Activated CD4-positive, alpha-beta T cell treated with anti-CD3 and anti-CD28 coated beads for 36 hours (primary cell): Measurements from ENCODE around the gene MTCH1. TPM values are rescaled to one million over a fixed set of nuclear protein-coding genes. Genes with fewer than 3 reads are reported as not detected.

Experiments used
- ATAC-seq: fragments of 200-7000 bp; cut with Tn5 transposase; one replicate; pipeline ENCODE4 v1.10.0; 2021; ENCODE audit warnings: mild to moderate bottlenecking, moderate library complexity
- CTCF ChIA-PET: fragments of 350-600 bp; sonication (Branson Sonifier 250); formaldehyde crosslinking; loops from one replicate; lab custom pipeline; 2021; ENCODE audit warnings: antibody characterized with exemption; lab: Charles Lee
- POLR2A ChIA-PET: fragments of 350-600 bp; sonication (Branson Sonifier 250); formaldehyde crosslinking; loops from one replicate; lab custom pipeline; 2021; ENCODE audit warnings: antibody characterized with exemption, inconsistent platforms; lab: Charles Lee
- DNase-seq: peaks from one replicate; pipeline ENCODE4 v3.0.0-alpha.2; 2020
- H3K27ac Mint-ChIP-seq: one replicate; pipeline ENCODE4 v1.8.0; 2021; ENCODE audit warnings: mixed read lengths
- H3K27me3 Mint-ChIP-seq: one replicate; pipeline ENCODE4 v1.8.0; 2021; ENCODE audit warnings: mixed read lengths
- H3K36me3 Mint-ChIP-seq: one replicate; pipeline ENCODE4 v1.8.0; 2021; ENCODE audit warnings: low read depth, mixed read lengths
- H3K4me1 Mint-ChIP-seq: one replicate; pipeline ENCODE4 v1.8.0; 2021; ENCODE audit warnings: mixed read lengths
- H3K4me3 Mint-ChIP-seq: one replicate; pipeline ENCODE4 v1.8.0; 2021; ENCODE audit warnings: mild to moderate bottlenecking, moderate library complexity, mixed read lengths
- H3K9me3 Mint-ChIP-seq: one replicate; pipeline ENCODE4 v1.8.0; 2021; ENCODE audit warnings: low read depth, mixed read lengths
- intact Hi-C, 2 experiments: fragments of 100-400 bp; cut with DNase I in 1 of 2; cut with micrococcal nuclease in 1 of 2; formaldehyde crosslinking; loops; one replicate each; pipeline versions ENCODE4 v1.14.2 to v1.15.1; 2022 to 2024; cut with DNase I, micrococcal nuclease
- total RNA-seq, 2 experiments: library from RNA; stranded (reverse); gene quantifications; one replicate each; pipeline ENCODE4 v1.2.3, GENCODE V29; 2021

Gene MTCH1
- total RNA-seq, 2 experiments from 2014 or later: 72.9 to 92.9 TPM

DNA sequence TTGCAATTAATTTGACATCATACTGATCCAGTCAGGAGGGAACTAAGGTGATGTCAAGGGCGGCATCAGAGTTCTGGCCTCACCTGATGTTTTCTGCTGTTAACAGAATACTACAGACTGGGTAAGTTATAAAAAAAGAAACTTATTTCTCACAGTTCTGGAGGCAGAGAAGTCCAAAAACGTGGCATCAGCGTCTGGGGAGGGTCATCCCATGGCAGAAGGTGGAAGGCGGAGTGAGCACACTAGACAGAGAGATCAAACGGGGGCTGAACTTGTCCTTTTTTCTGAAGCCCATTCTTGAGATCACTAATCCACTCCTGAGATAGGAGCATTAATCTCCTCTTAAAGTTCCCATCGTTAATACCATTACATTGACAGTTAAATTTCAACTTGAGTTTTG is 3.3 kb upstream of the MTCH1 start:
- POLR2A ChIA-PET: no interaction called here
- peaks cover 5% of the 10 kb centered on the region for H3K4me1 Mint-ChIP-seq
- CTCF ChIA-PET: no interaction called here
- ATAC-seq (no peak), DNase-seq (no peak)
- intact Hi-C loops: loop anchor here in 1 of 2 experiments (5.0 kb wide), 1 partner anchor 1067 kb away; the partner anchor contains the start of gene SRPK1
- H3K4me3 Mint-ChIP-seq: no peak overlapping the region
- H3K9me3 Mint-ChIP-seq: no peaks in the 10 kb centered on the region
- H3K27ac Mint-ChIP-seq: no peak overlapping the region
- H3K27me3 Mint-ChIP-seq: no peaks in the 10 kb centered on the region
- H3K36me3 Mint-ChIP-seq: no peaks in the 10 kb centered on the region

DNA sequence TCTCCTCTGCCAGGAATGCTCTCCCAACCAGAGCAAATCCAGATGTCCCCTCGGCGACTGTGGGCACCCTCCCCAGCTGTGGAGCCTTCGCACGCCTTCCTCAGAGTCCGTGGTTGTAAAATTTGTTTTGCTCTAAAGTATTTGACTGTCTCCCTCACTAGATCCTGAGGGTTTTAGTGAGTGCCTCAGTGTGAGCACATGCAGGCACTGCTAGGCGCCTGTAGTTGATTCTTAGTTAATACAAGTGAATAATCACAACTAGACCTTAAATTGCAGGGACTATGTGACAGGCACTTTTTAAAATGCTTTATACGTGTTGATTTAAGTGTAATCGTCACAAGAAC is 680 bp upstream of the MTCH1 start:
- no peak overlapping the region for H3K4me3 Mint-ChIP-seq
- POLR2A ChIA-PET: interaction anchor here (1.1 to 1.5 kb wide), 4 partner anchors 11 to 187 kb away, joined by 4 to 6 read pairs (median 4); partner anchors contain the start of genes PIM1 and PPIL1

DNA sequence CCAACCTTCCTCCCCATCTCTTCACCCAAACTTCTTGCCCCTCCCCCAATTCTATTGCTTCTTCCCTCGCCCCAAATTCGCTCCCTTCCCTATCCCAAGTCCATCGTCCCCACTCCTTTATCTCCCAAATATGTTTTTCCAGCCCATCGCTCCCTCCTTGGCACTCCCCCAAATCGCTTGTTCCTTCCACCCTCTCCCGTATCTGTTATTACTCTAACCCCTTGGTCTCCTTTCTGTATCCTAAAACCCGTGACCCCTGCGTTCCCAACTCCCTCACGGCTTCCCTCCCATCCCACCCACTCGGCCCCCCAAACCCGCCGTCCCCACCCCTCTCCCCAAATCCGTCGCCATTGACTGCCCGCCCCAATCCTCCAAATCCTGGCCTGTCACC is 584 bp downstream of the MTCH1 start:
- DNase-seq: no peak

More for the DNA sequence above, 680 bp upstream of the MTCH1 start:
- CTCF ChIA-PET: interaction anchor here (0.5 to 1.3 kb wide), 8 partner anchors 14 to 841 kb away, joined by 3 to 15 read pairs (median 3); partner anchors contain the start of genes C6orf89 and FGD2
- peak overlapping the region; percentile 95 for H3K27ac Mint-ChIP-seq
- H3K36me3 Mint-ChIP-seq: peaks cover 4% of the 10 kb centered on the region
- ATAC-seq (peak; percentile 28), DNase-seq (no peak)
- no peaks in the 10 kb centered on the region for H3K27me3 Mint-ChIP-seq
- H3K9me3 Mint-ChIP-seq: no peaks in the 10 kb centered on the region
- peaks cover 12% of the 10 kb centered on the region for H3K4me1 Mint-ChIP-seq
- intact Hi-C loops: loop anchor here (1.0 to 5.0 kb wide), 14 partner anchors 23 to 1064 kb away; partner anchors contain the start of genes C6orf89 (in 2 of the 2), PPIL1 (in 1 of the 2), SRPK1 (in 1 of the 2) and SRSF3 (in 1 of the 2)

DNA sequence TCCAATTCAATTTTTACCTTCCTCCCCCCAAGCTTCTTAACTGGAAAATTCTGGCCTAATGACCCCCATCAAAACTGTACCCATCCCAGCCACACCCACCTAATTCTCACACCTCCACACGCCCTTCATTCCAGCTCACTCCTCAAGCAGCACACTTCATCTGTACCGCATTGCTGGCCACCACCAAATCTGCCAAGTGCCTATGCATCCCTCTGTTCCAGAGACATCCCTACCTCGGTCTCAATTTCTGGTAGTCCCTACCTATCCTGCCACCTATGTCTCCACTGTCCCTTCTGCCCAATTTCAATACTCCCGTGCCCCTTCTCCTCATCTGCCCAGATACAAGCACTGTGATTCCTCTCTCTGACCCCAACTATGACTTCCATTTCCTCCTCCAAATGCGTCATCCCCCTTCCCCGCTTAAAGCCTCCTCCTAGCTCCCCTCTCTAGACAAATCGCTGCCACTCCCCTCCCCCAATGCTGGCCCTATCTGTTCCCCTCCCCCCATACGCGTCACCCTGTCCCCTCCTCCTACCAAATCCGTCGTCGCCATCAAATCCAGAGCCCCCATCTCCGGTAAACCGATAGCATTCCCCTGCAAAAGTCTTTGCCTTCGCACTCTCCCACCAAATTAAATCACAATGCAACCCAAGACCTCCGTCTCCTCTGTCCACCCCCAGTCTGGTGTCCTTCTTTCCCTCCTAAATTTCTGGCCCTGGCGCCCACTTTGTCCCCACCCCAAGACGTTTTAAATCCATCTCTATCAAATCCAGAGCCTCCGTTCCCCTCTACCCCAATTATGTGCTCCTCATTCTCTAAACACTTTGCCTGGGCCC is 1.2 kb downstream of the MTCH1 start:
- H3K36me3 Mint-ChIP-seq: peaks cover 11% of the 10 kb centered on the region
- ATAC-seq (peak; percentile 48), DNase-seq (peak; percentile 84)
- ChIA-PET CTCF (interaction anchor here (0.7 to 1.4 kb wide), 3 partner anchors 37 to 110 kb away, joined by 3 to 4 read pairs (median 4); no protein-coding TSS in a partner anchor), POLR2A (interaction anchor here (0.6 to 1.4 kb wide), 4 partner anchors 14 to 185 kb away, joined by 3 to 4 read pairs (median 3); partner anchors contain the start of gene PIM1)
- no peak overlapping the region for H3K4me3 Mint-ChIP-seq
- intact Hi-C loops: loop anchor here in 1 of 2 experiments (5.0 kb wide), 1 partner anchor 1062 kb away; the partner anchor contains the start of gene SRPK1
- no peak overlapping the region for H3K27ac Mint-ChIP-seq
- H3K9me3 Mint-ChIP-seq: no peaks in the 10 kb centered on the region
- H3K4me1 Mint-ChIP-seq: peaks cover 27% of the 10 kb centered on the region
- no peaks in the 10 kb centered on the region for H3K27me3 Mint-ChIP-seq

More for the DNA sequence above, 584 bp downstream of the MTCH1 start:
- intact Hi-C loops: loop anchor here in 1 of 2 experiments (5.0 kb wide), 1 partner anchor 1063 kb away; the partner anchor contains the start of gene SRPK1
- Mint-ChIP-seq H3K4me1 (peaks cover 23% of the 10 kb centered on the region), H3K9me3 (no peaks in the 10 kb centered on the region), H3K4me3 (no peak overlapping the region), H3K27ac (no peak overlapping the region), H3K27me3 (no peaks in the 10 kb centered on the region), H3K36me3 (peaks cover 9% of the 10 kb centered on the region)
- ChIA-PET CTCF (interaction anchor here (0.7 to 1.4 kb wide), 7 partner anchors 32 to 187 kb away, joined by 3 to 15 read pairs (median 4); partner anchors contain the start of gene C6orf89), POLR2A (interaction anchor here (0.6 to 1.5 kb wide), 12 partner anchors 10 to 449 kb away, joined by 3 to 6 read pairs (median 4); partner anchors contain the start of genes CMTR1, PIM1, PPIL1 and TBC1D22B)
- ATAC-seq: no peak

DNA sequence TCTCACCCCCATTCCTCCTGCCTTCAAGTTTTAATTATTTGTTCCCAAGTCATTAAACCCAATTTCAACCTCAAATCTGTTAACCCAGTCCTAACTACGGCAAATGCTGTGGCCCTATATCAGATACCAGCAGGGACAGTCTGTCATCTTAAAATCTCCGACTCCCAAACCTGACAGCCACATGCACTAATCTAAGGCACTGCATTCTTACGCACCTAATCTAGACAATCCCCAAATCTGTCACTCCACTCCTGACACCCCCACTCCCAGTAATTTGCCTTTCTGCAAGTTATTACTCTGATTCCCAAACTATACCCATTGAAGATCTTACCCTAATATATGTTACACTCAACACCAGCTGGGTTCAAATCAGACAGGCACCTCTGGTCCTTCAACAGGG is 2.5 kb downstream of the MTCH1 start:
- CTCF ChIA-PET: interaction anchor here (0.8 to 0.9 kb wide), 2 partner anchors 109 to 200 kb away, joined by 3 to 4 read pairs; partner anchors contain the start of gene PPIL1
- POLR2A ChIA-PET: no interaction called here
- DNase-seq (no peak), ATAC-seq (no peak)
- Mint-ChIP-seq H3K9me3 (no peaks in the 10 kb centered on the region), H3K4me1 (peaks cover 36% of the 10 kb centered on the region), H3K4me3 (no peak overlapping the region), H3K27me3 (no peaks in the 10 kb centered on the region), H3K27ac (no peak overlapping the region), H3K36me3 (peaks cover 18% of the 10 kb centered on the region)
- intact Hi-C loops: no loop called here

DNA sequence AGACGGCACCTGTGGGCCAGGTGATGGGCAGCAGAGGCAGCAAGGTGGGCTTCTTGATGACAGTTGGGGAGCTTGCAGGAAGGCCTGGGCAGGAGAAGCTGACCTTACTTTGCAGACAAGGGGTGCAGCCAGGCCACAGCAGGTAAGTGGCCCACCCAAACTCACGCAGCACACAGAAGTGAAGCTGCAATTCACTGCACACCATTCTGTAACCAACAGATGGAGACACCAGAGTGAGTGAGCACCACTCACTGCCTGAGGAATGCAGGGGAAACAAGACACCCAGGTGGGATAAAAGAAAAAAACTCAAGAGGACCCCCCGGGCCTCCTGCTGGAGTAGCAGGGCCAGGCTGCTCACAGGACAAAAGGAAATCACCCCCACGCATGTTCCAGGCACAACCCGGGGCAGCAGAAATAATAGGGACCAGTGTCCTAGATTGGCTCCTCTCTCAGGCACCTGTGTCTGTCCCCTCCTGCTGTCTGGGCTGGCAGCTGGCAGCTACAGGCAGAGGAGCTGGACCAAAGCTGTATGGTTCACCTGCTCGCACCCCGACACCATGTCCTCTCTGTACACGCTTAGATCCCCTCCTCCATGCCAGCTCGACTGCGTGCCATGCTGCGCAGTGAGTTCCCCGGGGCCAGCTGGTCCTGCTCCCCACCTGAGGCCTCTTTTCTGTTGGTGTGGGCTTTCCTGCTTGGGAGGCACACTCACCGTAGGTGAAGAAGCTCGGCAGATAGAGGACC is 4.9 kb downstream of the MTCH1 start:
- ChIA-PET CTCF (interaction anchor here (0.5 to 1.2 kb wide), 4 partner anchors 37 to 213 kb away, joined by 3 to 4 read pairs (median 4); no protein-coding TSS in a partner anchor), POLR2A (interaction anchor here (0.6 to 1.0 kb wide), 2 partner anchors 65 to 120 kb away, joined by 4 to 5 read pairs; no protein-coding TSS in a partner anchor)
- DNase-seq: no peak
- peaks cover 35% of the 10 kb centered on the region for H3K36me3 Mint-ChIP-seq
- no peak overlapping the region for H3K4me3 Mint-ChIP-seq
- no peak overlapping the region for H3K27ac Mint-ChIP-seq
- no peaks in the 10 kb centered on the region for H3K27me3 Mint-ChIP-seq
- no peaks in the 10 kb centered on the region for H3K9me3 Mint-ChIP-seq
- intact Hi-C loops: no loop called here
- H3K4me1 Mint-ChIP-seq: peaks cover 31% of the 10 kb centered on the region
- no peak for ATAC-seq

DNA sequence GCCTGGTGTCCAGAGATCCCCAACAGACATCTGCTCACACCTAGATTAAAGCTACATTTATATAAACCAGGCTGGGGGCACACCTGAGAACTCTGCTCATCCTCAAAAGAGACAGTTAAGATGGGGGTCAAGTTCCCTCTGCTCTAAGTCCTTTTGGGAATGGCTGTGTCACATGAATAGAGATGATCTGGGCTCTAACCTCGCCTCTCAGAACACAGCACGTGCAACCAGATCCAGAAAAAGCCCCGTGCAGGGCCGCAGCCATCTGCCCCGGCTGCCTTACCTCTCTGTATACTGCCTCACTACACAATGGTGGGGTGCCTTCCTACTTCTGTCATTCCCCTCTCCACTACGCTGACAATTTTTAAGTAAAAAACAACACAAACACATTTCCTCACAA is 5.9 kb downstream of the MTCH1 start:
- Mint-ChIP-seq H3K4me3 (no peak overlapping the region), H3K27me3 (no peaks in the 10 kb centered on the region), H3K4me1 (peaks cover 31% of the 10 kb centered on the region), H3K36me3 (peaks cover 42% of the 10 kb centered on the region), H3K9me3 (no peaks in the 10 kb centered on the region), H3K27ac (peak overlapping the region; percentile 3)
- ChIA-PET CTCF (interaction anchor here (0.6 to 2.0 kb wide), 4 partner anchors 95 to 744 kb away, joined by 3 to 8 read pairs (median 6); partner anchors contain the start of gene C6orf89), POLR2A (interaction anchor here (1.0 kb wide), 1 partner anchor 119 kb away, joined by 5 read pairs; no protein-coding TSS in a partner anchor)
- intact Hi-C loops: no loop called here
- no peak for DNase-seq
- no peak for ATAC-seq

DNA sequence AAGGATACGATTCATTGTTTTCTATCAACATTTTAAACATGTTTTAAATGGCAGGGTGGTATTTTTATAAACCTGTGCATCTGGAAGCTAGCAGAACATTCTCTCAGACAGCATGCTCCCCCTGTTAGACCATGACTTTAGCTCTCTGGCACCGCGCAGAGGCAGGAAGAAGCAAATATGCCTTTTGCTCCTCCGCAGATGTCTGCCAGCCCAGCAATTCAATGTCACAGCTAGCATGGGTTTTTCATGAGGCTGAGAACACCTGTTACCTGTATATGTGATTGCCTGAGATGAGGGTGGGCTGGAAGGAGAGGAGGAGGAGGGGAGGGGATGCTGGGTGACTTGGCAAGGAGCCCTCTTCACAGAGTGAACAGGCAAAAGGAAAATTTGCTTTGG is 6.7 kb downstream of the MTCH1 start:
- ChIA-PET CTCF (interaction anchor here (0.6 to 2.0 kb wide), 9 partner anchors 39 to 268 kb away, joined by 3 to 8 read pairs (median 3); partner anchors contain the start of genes C6orf89 and PPIL1), POLR2A (interaction anchor here (0.7 kb wide), 1 partner anchor 699 kb away, joined by 3 read pairs; no protein-coding TSS in a partner anchor)
- ATAC-seq (peak; percentile 78), DNase-seq (peak; percentile 65)
- Mint-ChIP-seq H3K4me3 (no peak overlapping the region), H3K27me3 (no peaks in the 10 kb centered on the region), H3K27ac (peak overlapping the region; percentile 55), H3K9me3 (no peaks in the 10 kb centered on the region), H3K36me3 (peaks cover 49% of the 10 kb centered on the region), H3K4me1 (peaks cover 31% of the 10 kb centered on the region)
- intact Hi-C loops: loop anchor here in 1 of 2 experiments (2.0 kb wide), 1 partner anchor 95 kb away; the partner anchor contains the start of gene C6orf89

DNA sequence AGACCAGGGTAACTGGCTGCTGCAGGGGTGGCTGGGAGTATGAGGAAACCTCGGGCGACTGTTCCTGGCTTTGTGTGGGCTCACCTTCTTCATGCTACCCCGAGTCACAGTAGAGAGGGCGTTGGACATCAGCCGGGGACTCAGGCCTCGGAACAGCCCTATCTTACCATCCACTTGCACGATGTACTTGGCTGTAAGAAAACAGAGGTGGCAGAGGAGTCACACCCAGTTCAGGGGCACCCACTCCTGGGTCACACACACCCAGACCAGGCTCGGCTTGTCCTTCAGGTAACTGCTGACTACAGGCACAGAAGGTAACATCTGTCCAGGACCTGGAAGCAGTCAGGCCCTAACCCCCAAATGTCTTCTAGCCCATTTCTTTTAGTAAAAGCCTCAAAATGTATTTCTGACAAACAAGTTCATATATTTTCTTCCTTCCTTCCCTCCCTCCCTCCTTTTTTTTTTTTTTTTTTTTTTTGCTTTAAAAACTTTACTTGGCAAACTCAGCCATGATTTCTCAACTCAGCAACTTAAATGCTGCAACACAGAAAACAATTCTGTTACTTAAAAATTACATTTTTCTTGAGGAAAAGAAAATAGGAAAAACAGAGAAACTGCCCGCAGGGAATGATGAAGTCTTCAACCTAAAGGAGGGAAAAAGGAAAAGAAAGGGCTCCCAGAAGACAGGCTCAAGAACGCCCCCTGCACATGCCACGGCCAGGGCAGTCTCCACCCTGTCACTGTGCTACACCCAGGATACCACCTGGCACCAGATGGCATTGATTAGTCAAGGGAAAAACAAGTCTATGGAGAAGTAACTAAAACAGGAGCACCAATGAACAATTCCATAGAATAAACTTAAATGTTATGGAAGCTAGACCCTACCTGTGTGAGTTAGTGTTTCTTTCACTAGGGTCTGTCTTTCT is 7.3 kb downstream of the MTCH1 start:
- no peak for ATAC-seq
- intact Hi-C loops: loop anchor here in 1 of 2 experiments (2.0 kb wide), 1 partner anchor 94 kb away; the partner anchor contains the start of gene C6orf89
- H3K27me3 Mint-ChIP-seq: no peaks in the 10 kb centered on the region
- peaks cover 31% of the 10 kb centered on the region for H3K4me1 Mint-ChIP-seq
- no peak for DNase-seq
- H3K4me3 Mint-ChIP-seq: no peak overlapping the region
- no peaks in the 10 kb centered on the region for H3K9me3 Mint-ChIP-seq
- ChIA-PET CTCF (interaction anchor here (0.6 to 3.1 kb wide), 9 partner anchors 39 to 130 kb away, joined by 3 to 19 read pairs (median 3); partner anchors contain the start of genes C6orf89 and PPIL1), POLR2A (interaction anchor here (0.7 kb wide), 1 partner anchor 699 kb away, joined by 3 read pairs; no protein-coding TSS in a partner anchor)
- H3K27ac Mint-ChIP-seq: no peak overlapping the region
- H3K36me3 Mint-ChIP-seq: peaks cover 53% of the 10 kb centered on the region
